Muscle of leg (tissue), 11 donors: ENCODE data around the gene MAP1LC3C. TPM values are rescaled to one million over a fixed set of nuclear protein-coding genes. Genes with fewer than 3 reads are reported as not detected.

Source experiments
- DNase-seq: peaks from one replicate; pipeline ENCODE4 v3.0.0; 2013
- H3K27ac ChIP-seq: one replicate; pipeline ENCODE4 v1.5.1; 2013; ENCODE audit warnings: mild to moderate bottlenecking, low read length, control low read depth
- H3K27me3 ChIP-seq: one replicate; pipeline ENCODE4 v1.6.1; 2013; ENCODE audit warnings: low read length; ENCODE audit not compliant: control insufficient read depth, insufficient read depth
- H3K36me3 ChIP-seq: one replicate; pipeline ENCODE4 v1.6.1; 2013; ENCODE audit warnings: low read length; ENCODE audit not compliant: control insufficient read depth, insufficient read depth
- H3K4me1 ChIP-seq: one replicate; pipeline ENCODE4 v1.6.1; 2013; ENCODE audit warnings: low read length; ENCODE audit not compliant: control insufficient read depth, insufficient read depth
- H3K4me3 ChIP-seq: one replicate; pipeline ENCODE4 v1.5.1; 2013; ENCODE audit warnings: low read length, control low read depth
- H3K9me3 ChIP-seq: replicated peaks from 2 replicates; pipeline ENCODE4 v1.6.1; 2013; ENCODE audit warnings: low read depth, low read length; ENCODE audit not compliant: control insufficient read depth
- WGBS: methylation state at CpG from one replicate; pipeline ENCODE4 v1.1.5; 2013; ENCODE audit warnings: missing lambda C conversion rate; ENCODE audit not compliant: insufficient coverage; 5-methylcytosine and 5-hydroxymethylcytosine counted together
- polyA plus RNA-seq, 8 donors: library from polyadenylated mRNA; unstranded; fragments of 120-200 nt; gene quantifications; one replicate each; pipeline versions ENCODE4 v1.2.1 to v1.2.3, GENCODE V29; 2013; ENCODE audit warnings: inconsistent platforms in 1 of 8, low replicate concordance in 1 of 8; ENCODE audit not compliant: insufficient read length in 8 of 8, insufficient read depth in 1 of 8
- total RNA-seq: library from RNA; stranded (reverse); fragments of 120-200 nt; gene quantifications from one replicate; pipeline ENCODE4 v1.2.4, GENCODE V29; 2013

The MAP1LC3C gene
- total and polyA plus RNA-seq, 9 donors: 10.2 to 21.6 (median 14.4) TPM

GRCh38 chr1:242016479-242016878 is 17.6 kb upstream of the MAP1LC3C start:
- Histone ChIP-seq H3K4me3 (no peak overlapping the region), H3K9me3 (no peaks in the 10 kb centered on the region), H3K27ac (no peak overlapping the region), H3K27me3 (no peaks in the 10 kb centered on the region), H3K4me1 (peaks cover 7% of the 10 kb centered on the region), H3K36me3 (no peaks in the 10 kb centered on the region)
- peak; percentile 81 for DNase-seq

- Histone ChIP-seq H3K9me3 (no peaks in the 10 kb centered on the region), H3K4me1 (peaks cover 12% of the 10 kb centered on the region), H3K27ac (peak overlapping the region; percentile 67), H3K36me3 (no peaks in the 10 kb centered on the region), H3K4me3 (no peak overlapping the region), H3K27me3 (no peaks in the 10 kb centered on the region)
- WGBS: 11% methylated on average over 3 of the region's 5 CpGs
- peak; percentile 87 for DNase-seq
Measured at GRCh38 chr1:242011894-242012660, 13.2 kb upstream of the MAP1LC3C start.

- Histone ChIP-seq H3K4me3 (no peak overlapping the region), H3K27ac (no peak overlapping the region), H3K36me3 (no peaks in the 10 kb centered on the region), H3K9me3 (no peaks in the 10 kb centered on the region), H3K27me3 (no peaks in the 10 kb centered on the region), H3K4me1 (peaks cover 12% of the 10 kb centered on the region)
- DNase-seq: peak; percentile 82
- whole genome bisulfite sequencing: 25% methylated on average over 2 of the region's 5 CpGs
Measured at GRCh38 chr1:242008826-242009495, 10.1 kb upstream of the MAP1LC3C start.

- Histone ChIP-seq H3K9me3 (no peaks in the 10 kb centered on the region), H3K4me1 (peaks cover 8% of the 10 kb centered on the region), H3K36me3 (no peaks in the 10 kb centered on the region), H3K27ac (no peak overlapping the region), H3K4me3 (no peak overlapping the region), H3K27me3 (no peaks in the 10 kb centered on the region)
- peak; percentile 46 for DNase-seq
- WGBS: 60% methylated on average over 1 of the region's 3 CpGs
Measured at GRCh38 chr1:242006976-242007375, 8.1 kb upstream of the MAP1LC3C start.

GRCh38 chr1:242005866-242006535 is 7.1 kb upstream of the MAP1LC3C start:
- no peak overlapping the region for H3K4me3 ChIP-seq
- peaks cover 5% of the 10 kb centered on the region for H3K4me1 ChIP-seq
- no peaks in the 10 kb centered on the region for H3K9me3 ChIP-seq
- no CpG with 5 or more reads among the region's 5 CpGs for WGBS
- DNase-seq: no peak
- no peaks in the 10 kb centered on the region for H3K36me3 ChIP-seq
- no peaks in the 10 kb centered on the region for H3K27me3 ChIP-seq
- no peak overlapping the region for H3K27ac ChIP-seq

- Histone ChIP-seq H3K27ac (no peak overlapping the region), H3K9me3 (no peaks in the 10 kb centered on the region), H3K4me1 (peaks cover 5% of the 10 kb centered on the region), H3K36me3 (no peaks in the 10 kb centered on the region), H3K4me3 (no peak overlapping the region), H3K27me3 (no peaks in the 10 kb centered on the region)
- DNase-seq: no peak
- 93% methylated on average over 3 of the region's 5 CpGs for WGBS
Measured at GRCh38 chr1:242004751-242005495, 6.0 kb upstream of the MAP1LC3C start.

- Histone ChIP-seq H3K27me3 (no peaks in the 10 kb centered on the region), H3K9me3 (no peaks in the 10 kb centered on the region), H3K4me3 (no peak overlapping the region), H3K36me3 (no peaks in the 10 kb centered on the region), H3K4me1 (peaks cover 18% of the 10 kb centered on the region), H3K27ac (peak overlapping the region; percentile 44)
- DNase-seq: peak; percentile 79
- WGBS: 0% methylated on average over 1 of the region's 4 CpGs
Measured at GRCh38 chr1:242002510-242002909, 3.6 kb upstream of the MAP1LC3C start.

GRCh38 chr1:242002072-242002471 is 3.2 kb upstream of the MAP1LC3C start:
- H3K27me3 ChIP-seq: no peaks in the 10 kb centered on the region
- peak overlapping the region; percentile 44 for H3K27ac ChIP-seq

GRCh38 chr1:242000434-242000833 is 1.5 kb upstream of the MAP1LC3C start:
- Histone ChIP-seq H3K4me3 (no peak overlapping the region), H3K4me1 (peaks cover 16% of the 10 kb centered on the region), H3K9me3 (no peaks in the 10 kb centered on the region), H3K36me3 (no peaks in the 10 kb centered on the region), H3K27me3 (no peaks in the 10 kb centered on the region), H3K27ac (no peak overlapping the region)
- no peak for DNase-seq
- WGBS: 97% methylated on average over 6 of the region's 7 CpGs

More at GRCh38 chr1:242002072-242002471, 3.2 kb upstream of the MAP1LC3C start:
- WGBS: 40% methylated on average over 2 of the region's 5 CpGs
- no peaks in the 10 kb centered on the region for H3K9me3 ChIP-seq
- peaks cover 16% of the 10 kb centered on the region for H3K4me1 ChIP-seq
- DNase-seq: no peak
- no peaks in the 10 kb centered on the region for H3K36me3 ChIP-seq
- no peak overlapping the region for H3K4me3 ChIP-seq
